GM15510 (cell line): ENCODE data around the gene TPM4.

Experiments used
- POLR2A ChIP-seq: IDR thresholded peaks from 3 replicates; pipeline ENCODE4 v1.6.1; 2011; ENCODE audit warnings: borderline replicate concordance; ENCODE audit not compliant: insufficient read length; ENCODE audit errors: extremely low read depth

The TPM4 gene

DNA sequence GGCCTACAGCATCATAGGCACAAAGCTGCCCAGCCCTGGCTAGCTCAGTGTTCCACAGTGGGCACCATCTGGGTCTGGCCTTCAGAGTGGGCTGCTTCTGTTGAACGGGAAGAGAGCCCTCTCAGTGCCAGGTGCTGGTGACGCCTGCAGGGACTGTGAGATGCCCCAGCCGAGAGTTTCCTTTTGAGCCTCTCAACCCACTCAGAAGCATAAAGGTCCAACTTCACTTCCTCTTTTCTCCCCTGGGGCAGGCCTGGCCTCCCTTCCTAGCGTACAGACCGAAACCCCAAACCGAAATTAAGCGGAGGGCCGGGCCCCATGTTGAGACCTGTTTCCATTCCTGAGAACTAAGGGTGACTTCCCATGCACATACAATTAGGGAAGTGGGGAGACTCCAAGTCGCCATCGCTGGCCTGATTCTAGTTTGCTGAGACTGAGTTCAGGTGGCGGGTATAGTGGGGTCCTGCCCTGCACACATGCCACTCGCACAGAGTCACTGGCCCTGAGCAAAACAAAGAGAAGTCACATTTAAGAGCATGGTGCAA lies 42.3 kb downstream of the TPM4 start:
- peak; percentile 38 for TF ChIP-seq POLR2A

DNA sequence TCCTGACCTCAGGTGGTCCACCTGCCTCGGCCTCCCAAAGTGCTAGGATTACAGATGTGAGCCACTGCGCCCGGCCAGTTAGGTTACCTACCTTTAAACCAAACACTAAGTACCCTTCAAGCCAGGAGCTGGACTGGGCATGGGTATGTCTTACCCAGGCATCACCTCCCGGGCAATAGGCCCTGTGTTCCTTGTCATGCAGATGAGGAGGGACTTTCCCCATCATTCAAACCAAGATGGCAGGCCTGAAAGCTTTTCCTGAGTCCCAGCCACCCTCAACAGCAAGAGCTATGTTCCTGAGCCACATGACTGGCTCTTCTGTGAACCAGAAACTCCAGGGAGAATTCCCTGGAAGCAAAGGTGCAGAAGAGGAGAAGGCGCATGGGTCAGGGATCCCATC lies 44.8 kb downstream of the TPM4 start:
- TF ChIP-seq POLR2A, result no peak

- TF ChIP-seq POLR2A, result no peak
Observed at GRCh38 chr19:16121967-16122366, 45.7 kb downstream of the TPM4 start.

DNA sequence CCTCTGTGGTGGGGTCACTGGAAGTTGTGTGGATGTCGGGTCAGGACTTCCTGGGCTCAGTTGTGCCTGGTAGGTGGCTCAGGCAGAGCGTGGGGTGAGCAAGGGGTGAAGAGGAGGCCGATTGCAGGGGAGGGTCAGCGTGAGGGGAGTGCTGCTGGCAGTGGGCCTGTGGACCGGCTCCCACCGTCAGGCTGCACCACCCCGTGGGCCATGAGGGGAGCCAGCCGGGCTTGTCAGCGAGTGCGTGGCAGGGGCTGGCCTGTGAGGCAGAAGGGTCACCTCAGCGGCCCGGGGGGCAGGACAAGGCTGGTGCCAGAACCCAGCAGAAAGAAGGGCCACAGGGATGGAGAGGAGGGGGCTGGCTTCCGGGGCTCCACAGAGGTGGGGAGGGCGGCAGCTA lies 48.7 kb downstream of the TPM4 start:
- TF ChIP-seq POLR2A, result no peak

GRCh38 chr19:16125737-16126495 lies 49.6 kb downstream of the TPM4 start:
- no peak for TF ChIP-seq POLR2A

DNA sequence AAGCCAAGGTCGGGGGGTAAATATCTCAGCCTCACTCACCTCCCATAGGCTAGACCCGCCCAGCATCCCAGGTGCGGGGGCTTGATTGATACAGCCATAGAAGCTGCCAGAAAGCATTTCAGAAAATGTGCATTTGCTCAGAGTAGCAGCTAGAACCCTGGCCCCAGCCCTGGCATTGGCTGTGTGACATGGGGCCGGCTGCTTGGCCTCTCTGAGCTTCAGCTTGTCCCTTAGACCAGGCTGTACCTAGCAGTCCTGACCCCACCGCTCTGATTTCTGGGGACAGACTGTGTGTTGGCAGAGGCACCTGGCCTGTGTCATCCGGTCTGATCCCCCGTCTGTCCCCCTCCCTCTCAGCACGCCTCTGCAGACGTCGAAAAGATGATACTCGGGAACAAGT lies 50.8 kb downstream of the TPM4 start:
- no peak for TF ChIP-seq POLR2A

DNA sequence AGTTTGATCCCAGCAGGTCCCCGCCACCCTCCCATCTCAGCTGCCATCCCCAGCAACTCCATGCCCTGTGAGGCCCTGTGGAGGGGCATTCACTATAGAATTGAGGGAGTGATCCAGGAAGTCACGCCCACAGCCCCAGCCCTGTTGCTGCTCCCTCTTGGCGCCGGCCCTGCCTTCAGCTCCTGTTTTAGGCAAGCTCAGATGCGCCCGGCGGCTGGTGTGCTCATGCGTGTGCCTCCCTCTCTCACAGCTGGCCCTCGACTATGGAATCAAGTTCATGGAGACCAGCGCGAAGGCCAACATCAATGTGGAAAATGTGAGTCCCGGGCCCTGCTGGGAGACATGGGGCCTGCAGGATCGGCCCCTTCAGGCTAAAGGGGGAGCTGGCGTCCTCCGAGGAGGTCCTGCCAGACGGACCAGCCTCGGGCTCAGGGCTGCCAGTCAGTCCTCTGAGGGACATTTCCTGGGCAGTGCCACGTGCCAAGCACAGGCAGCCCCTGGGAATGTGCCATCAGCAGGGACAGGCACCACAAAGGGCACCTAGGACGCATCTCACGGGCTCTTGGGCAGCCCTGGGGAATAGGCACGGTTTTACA lies 51.6 kb downstream of the TPM4 start:
- TF ChIP-seq POLR2A, result no peak

GRCh38 chr19:16131648-16132047 lies 55.4 kb downstream of the TPM4 start:
- no peak for TF ChIP-seq POLR2A

DNA sequence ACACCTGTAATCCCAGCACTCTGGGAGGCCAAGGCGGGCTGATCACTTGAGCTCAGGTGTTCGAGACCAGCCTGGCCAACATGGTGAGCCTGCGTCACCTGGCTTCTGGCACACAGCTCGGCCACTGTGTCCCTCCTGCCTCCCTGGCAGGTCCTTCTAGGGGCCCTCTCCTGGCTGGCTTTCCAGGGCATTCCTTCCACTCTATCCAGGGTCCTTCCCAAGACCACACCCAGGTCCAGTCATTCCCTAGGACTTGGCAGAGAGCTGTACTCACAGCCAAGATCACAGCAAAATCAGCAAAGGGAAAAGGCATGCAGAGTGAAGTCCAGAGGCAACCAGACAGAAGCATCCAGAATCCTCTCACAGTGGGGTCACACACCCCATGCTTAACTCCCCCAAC lies 57.5 kb downstream of the TPM4 start:
- no peak for TF ChIP-seq POLR2A

DNA sequence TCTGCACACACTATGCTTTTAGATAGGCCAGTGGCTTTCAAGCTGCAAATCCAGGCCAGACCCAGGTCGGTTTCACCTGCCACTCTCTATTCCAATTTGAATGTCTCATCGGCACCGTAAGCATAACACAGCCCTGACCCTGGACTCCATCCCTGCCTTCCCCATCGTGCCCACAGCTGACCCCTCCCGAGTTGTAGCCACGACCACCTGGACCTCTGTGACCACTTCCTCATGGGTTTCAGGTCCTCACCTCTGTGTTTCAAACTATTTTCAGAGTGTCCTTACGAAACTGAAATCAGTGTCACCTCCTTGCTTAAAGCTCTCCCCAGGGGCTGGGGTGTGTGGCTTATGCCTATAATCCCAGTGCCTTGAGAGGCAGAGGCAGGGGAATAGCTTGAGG lies 58.2 kb downstream of the TPM4 start:
- TF ChIP-seq POLR2A, result no peak

GRCh38 chr19:16135430-16136127 lies 59.3 kb downstream of the TPM4 start:
- TF ChIP-seq POLR2A, result no peak

GRCh38 chr19:16136185-16136999 lies 60.1 kb downstream of the TPM4 start:
- TF ChIP-seq POLR2A, result no peak

DNA sequence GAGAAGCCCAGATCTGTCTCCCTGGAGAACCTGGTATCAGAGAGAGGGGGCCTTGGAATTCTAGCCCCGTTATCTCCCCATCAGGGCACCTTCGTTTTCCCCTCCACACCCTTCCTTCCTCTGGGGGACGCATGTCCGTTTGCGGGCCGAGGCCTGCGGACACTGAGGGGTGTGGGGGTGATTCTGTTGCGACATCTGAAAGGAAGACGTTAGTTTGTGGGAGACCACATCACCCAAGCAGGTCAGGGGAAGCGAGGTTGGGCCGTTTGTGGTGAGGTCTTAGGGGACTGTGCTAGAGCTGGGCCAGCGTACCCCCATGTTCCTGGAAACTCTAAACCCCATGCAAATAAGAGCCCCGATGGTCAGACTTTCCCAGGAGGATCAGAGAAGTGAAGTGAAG lies 63.5 kb downstream of the TPM4 start:
- TF ChIP-seq POLR2A, result no peak

GRCh38 chr19:16141043-16141442 lies 64.7 kb downstream of the TPM4 start:
- TF ChIP-seq POLR2A, result peak; percentile 16

- no peak for TF ChIP-seq POLR2A
Observed at GRCh38 chr19:16142032-16142580, 65.8 kb downstream of the TPM4 start.

GRCh38 chr19:16143399-16144215 lies 67.3 kb downstream of the TPM4 start, which contains the start of gene HSH2D:
TSS of gene HSH2D (plus strand) at chr19:16143685. CDS start at chr19:16148751, 5,066 bp downstream.
- peak; percentile 85 for TF ChIP-seq POLR2A
